Retinal pigment epithelial cell (primary cell): ENCODE measurements around the gene DPH2.
A peak's percentile ranks its signal among the peaks of the same experiment; 100 is the strongest.

Source experiments
- DNase-seq: peaks from one replicate; pipeline ENCODE4 v3.0.0-alpha.2; 2010; ENCODE audit warnings: low read depth
- H3K4me3 ChIP-seq: 2 replicates; pipeline ENCODE4 v1.5.1; 2011; ENCODE audit warnings: mild to moderate bottlenecking, low read length, control low read depth, moderate library complexity
- TF ChIP-seq, protein P1 (sequence below): conservative IDR thresholded peaks from 2 replicates; pipeline ENCODE4 v1.5.1; 2011; ENCODE audit warnings: low read depth, low read length, control low read depth, inconsistent platforms

The DPH2 gene

DNA sequence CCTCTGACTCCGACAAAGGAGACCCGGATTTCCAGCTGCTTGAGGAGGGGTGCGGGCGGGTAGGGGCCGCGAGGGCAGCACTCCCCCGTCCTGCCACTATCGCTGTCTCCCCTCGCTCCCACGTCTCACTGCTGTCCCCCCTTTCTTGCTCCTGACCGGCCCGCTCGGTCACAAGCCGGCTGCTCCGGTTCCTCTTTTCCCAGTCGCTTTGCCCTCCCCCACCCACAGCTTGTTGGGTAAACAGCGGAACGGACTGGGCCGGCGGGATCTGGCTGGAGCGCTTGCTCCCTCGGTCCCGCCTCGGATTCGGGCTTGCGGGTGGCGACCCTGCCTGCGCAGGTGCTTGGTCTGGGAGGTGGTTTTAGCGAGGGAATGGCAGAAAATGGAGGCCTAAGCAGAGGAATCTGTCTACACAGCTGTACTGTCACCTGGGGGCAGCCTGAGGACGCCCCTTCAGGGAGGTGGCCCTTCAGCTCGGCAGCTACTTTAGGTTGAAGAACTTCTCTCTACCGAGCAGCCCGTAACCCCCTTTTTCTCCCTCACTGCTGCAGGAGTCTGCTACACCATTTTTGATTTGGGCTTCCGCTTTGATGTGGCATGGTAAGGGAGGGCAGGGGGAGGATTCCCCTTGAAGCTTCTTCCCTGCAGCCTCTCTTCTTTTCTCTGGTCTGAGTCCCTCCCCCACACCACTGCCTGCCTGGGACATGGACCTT, 5.6 kb downstream of the DPH2 start:
- peak overlapping the region; percentile 84 for H3K4me3 ChIP-seq
- no peak for DNase-seq
- TF ChIP-seq, protein P1, sequence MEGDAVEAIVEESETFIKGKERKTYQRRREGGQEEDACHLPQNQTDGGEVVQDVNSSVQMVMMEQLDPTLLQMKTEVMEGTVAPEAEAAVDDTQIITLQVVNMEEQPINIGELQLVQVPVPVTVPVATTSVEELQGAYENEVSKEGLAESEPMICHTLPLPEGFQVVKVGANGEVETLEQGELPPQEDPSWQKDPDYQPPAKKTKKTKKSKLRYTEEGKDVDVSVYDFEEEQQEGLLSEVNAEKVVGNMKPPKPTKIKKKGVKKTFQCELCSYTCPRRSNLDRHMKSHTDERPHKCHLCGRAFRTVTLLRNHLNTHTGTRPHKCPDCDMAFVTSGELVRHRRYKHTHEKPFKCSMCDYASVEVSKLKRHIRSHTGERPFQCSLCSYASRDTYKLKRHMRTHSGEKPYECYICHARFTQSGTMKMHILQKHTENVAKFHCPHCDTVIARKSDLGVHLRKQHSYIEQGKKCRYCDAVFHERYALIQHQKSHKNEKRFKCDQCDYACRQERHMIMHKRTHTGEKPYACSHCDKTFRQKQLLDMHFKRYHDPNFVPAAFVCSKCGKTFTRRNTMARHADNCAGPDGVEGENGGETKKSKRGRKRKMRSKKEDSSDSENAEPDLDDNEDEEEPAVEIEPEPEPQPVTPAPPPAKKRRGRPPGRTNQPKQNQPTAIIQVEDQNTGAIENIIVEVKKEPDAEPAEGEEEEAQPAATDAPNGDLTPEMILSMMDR: no peak

DNA sequence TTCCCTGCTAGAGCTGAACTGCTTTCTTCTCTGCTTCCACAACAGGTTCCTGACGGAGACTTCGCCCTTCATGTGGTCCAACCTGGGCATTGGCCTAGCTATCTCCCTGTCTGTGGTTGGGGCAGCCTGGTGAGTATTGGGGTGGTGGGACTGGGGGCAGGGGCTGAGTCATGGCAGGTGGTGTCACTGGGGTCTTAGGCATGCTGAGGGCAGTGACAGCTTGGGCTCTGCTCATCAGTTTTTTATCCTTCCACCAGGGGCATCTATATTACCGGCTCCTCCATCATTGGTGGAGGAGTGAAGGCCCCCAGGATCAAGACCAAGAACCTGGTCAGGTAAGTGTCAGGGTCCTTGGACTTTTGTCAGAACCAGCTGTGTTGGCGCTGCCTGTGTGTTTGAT, 6.2 kb downstream of the DPH2 start:
- no peak for DNase-seq
- TF ChIP-seq, protein P1: no peak
- H3K4me3 ChIP-seq: peak overlapping the region; percentile 84

DNA sequence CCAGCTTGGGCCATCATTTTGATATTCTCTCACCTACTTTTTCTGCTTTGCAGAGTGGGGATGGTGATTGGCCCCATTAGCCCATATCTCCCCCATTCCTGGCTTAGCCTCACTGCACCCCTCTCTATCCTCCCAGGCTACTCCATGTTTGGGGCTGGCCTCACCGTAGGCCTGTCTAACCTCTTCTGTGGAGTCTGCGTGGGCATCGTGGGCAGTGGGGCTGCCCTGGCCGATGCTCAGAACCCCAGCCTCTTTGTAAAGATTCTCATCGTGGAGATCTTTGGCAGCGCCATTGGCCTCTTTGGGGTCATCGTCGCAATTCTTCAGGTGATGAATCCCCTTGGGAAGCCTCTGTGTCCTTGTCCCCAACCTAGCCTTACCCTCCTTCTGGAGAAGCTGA, 7.1 kb downstream of the DPH2 start:
- TF ChIP-seq, protein P1: no peak
- H3K4me3 ChIP-seq: no peak overlapping the region
- no peak for DNase-seq

GRCh38 chr1:43977376-43978263, 7.8 kb downstream of the DPH2 start:
- TF ChIP-seq, protein P1: no peak
- no peak for DNase-seq
- H3K4me3 ChIP-seq: no peak overlapping the region

- TF ChIP-seq, protein P1: no peak
- no peak overlapping the region for H3K4me3 ChIP-seq
- DNase-seq: no peak
Measured at GRCh38 chr1:43978264-43978550, 8.4 kb downstream of the DPH2 start.

- TF ChIP-seq, protein P1: no peak
- H3K4me3 ChIP-seq: peak within 1 kb of the TSS; percentile 69
- DNase-seq: no peak
Measured at GRCh38 chr1:43978551-43979260, 8.9 kb downstream of the DPH2 start, which contains the start of gene B4GALT2. Gene B4GALT2 (plus strand): TSS chr1:43979210. CDS start chr1:43981161, 1,951 bp downstream.
